OCI-M2 (cell line): ENCODE results near the gene PIM3.
"Not testable (repeated sequence)": the region's sequence is repeated elsewhere in the genome, so short reads cannot be mapped to it uniquely, and the experiment has no call there.

Experiments used
- DNase-seq: peaks from one replicate; lab custom pipeline; 2025; ENCODE audit not compliant: unreplicated experiment; lab: John Stamatoyannopoulos, UW

PIM3 gene

GRCh38 chr22:49942565-49943404 lies 17.8 kb upstream of the PIM3 start:
- no peak for DNase-seq

- DNase-seq, result no peak
Measured at GRCh38 chr22:49943405-49943765, 17.2 kb upstream of the PIM3 start.

GRCh38 chr22:49943771-49944398 lies 16.7 kb upstream of the PIM3 start:
- no peak for DNase-seq

GRCh38 chr22:49944399-49944891 lies 16.1 kb upstream of the PIM3 start:
- DNase-seq, result no peak

- not testable (repeated sequence) for DNase-seq
Measured at GRCh38 chr22:49945042-49945794, 15.4 kb upstream of the PIM3 start.

GRCh38 chr22:49946612-49947295 lies 13.8 kb upstream of the PIM3 start:
- DNase-seq, result no peak

- DNase-seq, result no peak
Measured at GRCh38 chr22:49947296-49947622, 13.3 kb upstream of the PIM3 start.

- no peak for DNase-seq
Measured at GRCh38 chr22:49948116-49948957, 12.2 kb upstream of the PIM3 start.

- no peak for DNase-seq
Measured at GRCh38 chr22:49948958-49949913, 11.3 kb upstream of the PIM3 start.

GRCh38 chr22:49949914-49950292 lies 10.7 kb upstream of the PIM3 start:
- DNase-seq, result no peak

GRCh38 chr22:49950396-49950994 lies 10.1 kb upstream of the PIM3 start:
- DNase-seq, result no peak

- no peak for DNase-seq
Measured at GRCh38 chr22:49951000-49951677, 9.4 kb upstream of the PIM3 start.

GRCh38 chr22:49951678-49951985 lies 8.9 kb upstream of the PIM3 start:
- no peak for DNase-seq

GRCh38 chr22:49951986-49952896 lies 8.3 kb upstream of the PIM3 start:
- no peak for DNase-seq

GRCh38 chr22:49953027-49953679 lies 7.4 kb upstream of the PIM3 start:
- DNase-seq, result no peak

- no peak for DNase-seq
Measured at GRCh38 chr22:49953680-49954344, 6.8 kb upstream of the PIM3 start.
